Sigmoid colon (tissue), 4 donors: ENCODE measurements around the gene PRIMPOL.

ENCODE experiments used
- CTCF ChIP-seq, 4 experiments: fragments of 450-650 bp in 3 of 4; fragments of 200-600 bp in 1 of 4; IDR thresholded peaks; one replicate each; pipeline ENCODE4 v1.5.1; 2016 to 2019; ENCODE audit warnings: antibody characterized with exemption in 4 of 4, mild to moderate bottlenecking in 3 of 4, moderate library complexity in 2 of 4
- EP300 ChIP-seq, 4 donors: sonication (generic); formaldehyde crosslinking; IDR thresholded peaks; one replicate each; pipeline ENCODE4 v1.6.1; 2017; ENCODE audit warnings: antibody characterized with exemption in 4 of 4
- POLR2A ChIP-seq, 2 donors: fragments of 450-650 bp; IDR thresholded peaks; one replicate each; pipeline ENCODE4 v1.6.1; 2016; ENCODE audit warnings: antibody characterized with exemption in 2 of 2, mild to moderate bottlenecking in 2 of 2, moderate library complexity in 2 of 2
- POLR2AphosphoS5 ChIP-seq, 4 donors: sonication (generic); formaldehyde crosslinking; IDR thresholded peaks; one replicate each; pipeline ENCODE4 v1.6.1; 2017; ENCODE audit warnings: antibody characterized with exemption in 4 of 4

GRCh38 chr4:184662236-184662635, 12.7 kb downstream of the PRIMPOL start:
- TF ChIP-seq POLR2A (IDR thresholded peaks at IDR 0.05) (no peak), EP300 (IDR thresholded peaks at IDR 0.05) (no peak), CTCF (IDR thresholded peaks at IDR 0.05) (no peak), POLR2AphosphoS5 (IDR thresholded peaks at IDR 0.05) (no peak)
